Psoas muscle (tissue), 8 donors: ENCODE data around the gene COL26A1. TPM values are rescaled to one million over a fixed set of nuclear protein-coding genes. Genes with fewer than 3 reads are reported as not detected.

Source experiments
- ATAC-seq, 4 donors: fragments of 200-7000 bp; cut with Tn5 transposase; one replicate each; pipeline ENCODE4 v1.9.1; 2020; ENCODE audit warnings: moderate library complexity in 3 of 4, mild to moderate bottlenecking in 2 of 4
- DNase-seq, 2 donors: peaks; one replicate each; pipeline ENCODE4 v3.0.0-alpha.2; 2020
- H3K27ac ChIP-seq: fragments of 200-600 bp; one replicate; pipeline ENCODE4 v1.8.0; 2022
- H3K27me3 ChIP-seq, 3 donors: fragments of 200-600 bp in 1 of 3; one replicate each; pipeline versions ENCODE4 v1.6.1 to v1.8.0; 2013 to 2022; ENCODE audit warnings: low read length in 2 of 3, mild to moderate bottlenecking in 2 of 3, moderate library complexity in 1 of 3; ENCODE audit not compliant: insufficient read depth in 3 of 3
- H3K36me3 ChIP-seq, 2 donors: fragments of 200-600 bp in 1 of 2; one replicate each; pipeline versions ENCODE4 v1.6.1 to v1.8.0; 2013 to 2022; ENCODE audit warnings: low read depth in 1 of 2, mild to moderate bottlenecking in 1 of 2, moderate library complexity in 1 of 2; ENCODE audit not compliant: insufficient read depth in 1 of 2
- H3K4me1 ChIP-seq: fragments of 200-600 bp; one replicate; pipeline ENCODE4 v1.8.0; 2022
- H3K4me3 ChIP-seq: fragments of 200-600 bp; one replicate; pipeline ENCODE4 v1.8.0; 2022; ENCODE audit warnings: mild to moderate bottlenecking
- H3K9me3 ChIP-seq: fragments of 200-600 bp; one replicate; pipeline ENCODE4 v1.8.0; 2022
- CTCF ChIP-seq: fragments of 200-600 bp; IDR thresholded peaks from one replicate; pipeline ENCODE4 v1.8.0; 2022; ENCODE audit warnings: antibody characterized with exemption
- WGBS, 3 donors: extraction: QIAGEN DNeasy Blood & Tissue Kit; methylation state at CpG; one replicate each; pipeline versions ENCODE4 v1.1.6 to v1.1.7; 2013; 5-methylcytosine and 5-hydroxymethylcytosine counted together
- intact Hi-C, 2 donors: fragments of 100-400 bp; cut with DNase I; formaldehyde crosslinking; loops; one replicate each; pipeline versions ENCODE4 v1.11.0 to v1.14.2; 2022
- polyA plus RNA-seq, 3 donors: library from polyadenylated mRNA; stranded (reverse); fragments of 200-250 nt; gene quantifications; one replicate each; pipeline ENCODE4 v1.2.3, GENCODE V29; 2013
- total RNA-seq, 4 donors: library from RNA; stranded (reverse); fragmentation: NEBNext Ultra II Directional in 2 of 4; extraction: Animal tissue kit (Norgen Biotek cat#: 25700) in 2 of 4; gene quantifications; one replicate each; pipeline versions ENCODE4 v1.2.1 to v1.2.4, GENCODE V29; 2021 to 2023
- donor health status: healthy with polysubstance abuse.
- donor health status: DM: no; HTN: no; CAD: no; lungs with moderate emphysema.
- donor health status: Bipolar disorder and iron deficiency.
- donor health status: healthy.
- donor health status: DM: yes; HTN: yes; CAD: no.
- donor health status: DM: no; HTN: no; CAD: no.
- donor health status: DM: no; HTN: no; CAD: no.
- donor health status: DM: yes; HTN: yes; CAD: no.

The COL26A1 gene
- total and polyA plus RNA-seq, 7 donors = 0.03 TPM; not detected in 6

GRCh38 chr7:101553018-101553770 lies 190.5 kb downstream of the COL26A1 start:
- DNase-seq = peak in 1 of 2 donors; percentile 30
- Histone ChIP-seq H3K36me3 (no peaks in the 10 kb centered on the region), H3K4me1 (no peaks in the 10 kb centered on the region), H3K27me3 (no peaks in the 10 kb centered on the region), H3K27ac (no peak overlapping the region), H3K9me3 (no peaks in the 10 kb centered on the region), H3K4me3 (no peak overlapping the region)
- WGBS, 3 donors = 81 to 86% (median 85%) methylated on average over 23 of the region's 23 CpGs
- intact Hi-C loops = no loop called here
- no peak for TF ChIP-seq CTCF
- no peak for ATAC-seq

GRCh38 chr7:101553771-101554445 lies 191.2 kb downstream of the COL26A1 start:
- no peak for TF ChIP-seq CTCF
- DNase-seq (peak in 1 of 2 donors; percentile 15), ATAC-seq (no peak)
- Histone ChIP-seq H3K27me3 (no peaks in the 10 kb centered on the region), H3K9me3 (no peaks in the 10 kb centered on the region), H3K4me3 (no peak overlapping the region), H3K36me3 (no peaks in the 10 kb centered on the region), H3K27ac (no peak overlapping the region), H3K4me1 (no peaks in the 10 kb centered on the region)
- intact Hi-C loops = no loop called here
- 83 to 89% (median 88%) methylated on average over 8 of the region's 8 CpGs for WGBS, 3 donors

- TF ChIP-seq CTCF = no peak
- DNase-seq (no peak), ATAC-seq (no peak)
- no peaks in the 10 kb centered on the region for H3K27me3 ChIP-seq
- no peaks in the 10 kb centered on the region for H3K4me1 ChIP-seq
- H3K9me3 ChIP-seq = no peaks in the 10 kb centered on the region
- H3K4me3 ChIP-seq = no peak overlapping the region
- H3K27ac ChIP-seq = no peak overlapping the region
- intact Hi-C loops = no loop called here
- H3K36me3 ChIP-seq = no peaks in the 10 kb centered on the region
- WGBS, 3 donors = 84 to 93% (median 87%) methylated on average over 6 of the region's 6 CpGs
Measured at GRCh38 chr7:101554584-101555268, 192.1 kb downstream of the COL26A1 start.

- no peak overlapping the region for H3K27ac ChIP-seq
- ATAC-seq (no peak), DNase-seq (peak in 1 of 2 donors; percentile 6)
- H3K9me3 ChIP-seq = no peaks in the 10 kb centered on the region
- intact Hi-C loops = no loop called here
- no peak for TF ChIP-seq CTCF
- no peaks in the 10 kb centered on the region for H3K36me3 ChIP-seq
- H3K27me3 ChIP-seq = no peaks in the 10 kb centered on the region
- no peaks in the 10 kb centered on the region for H3K4me1 ChIP-seq
- 77 to 83% (median 80%) methylated on average over 12 of the region's 12 CpGs for WGBS, 3 donors
- no peak overlapping the region for H3K4me3 ChIP-seq
Measured at GRCh38 chr7:101555269-101555920, 192.7 kb downstream of the COL26A1 start.
